Astrocyte (in vitro differentiated cells and primary cell): ENCODE measurements around the gene ADRA2B. TPM values are rescaled to one million over a fixed set of nuclear protein-coding genes. Genes with fewer than 3 reads are reported as not detected.

Source experiments
- DNase-seq: peaks from one replicate; pipeline ENCODE4 v3.0.0-alpha.2; 2010; ENCODE audit warnings: low read depth
- FAIRE-seq: peaks from 2 replicates; lab custom pipeline; 2011; peaks lifted over from hg19 to GRCh38; lab: Jason Lieb, UNC
- H2AFZ ChIP-seq: 2 replicates; pipeline ENCODE4 v1.6.0; 2012; ENCODE audit warnings: low read depth, low read length, inconsistent platforms
- H3K27ac ChIP-seq: 2 replicates; pipeline ENCODE4 v1.5.1; 2011; ENCODE audit warnings: low read depth, low read length, inconsistent platforms
- H3K27me3 ChIP-seq: 2 replicates; pipeline ENCODE4 v1.6.0; 2011; ENCODE audit warnings: low read length, inconsistent platforms; ENCODE audit not compliant: insufficient read depth
- H3K36me3 ChIP-seq: 2 replicates; pipeline ENCODE4 v1.5.1; 2011; ENCODE audit warnings: low read length, inconsistent platforms; ENCODE audit not compliant: insufficient read depth
- H3K4me1 ChIP-seq: 2 replicates; pipeline ENCODE4 v1.5.1; 2011; ENCODE audit warnings: low read length, inconsistent platforms; ENCODE audit not compliant: insufficient read depth
- H3K4me2 ChIP-seq: 2 replicates; pipeline ENCODE4 v1.6.0; 2012; ENCODE audit warnings: low read length, inconsistent platforms
- H3K4me3 ChIP-seq: 2 replicates; pipeline ENCODE4 v1.5.1; 2011; ENCODE audit warnings: low read depth, mild to moderate bottlenecking, low read length, inconsistent platforms; ENCODE audit not compliant: insufficient read depth
- H3K79me2 ChIP-seq: 2 replicates; pipeline ENCODE4 v1.6.0; 2012; ENCODE audit warnings: mild to moderate bottlenecking, low read length, inconsistent platforms; ENCODE audit not compliant: insufficient read depth
- H3K9ac ChIP-seq: 2 replicates; pipeline ENCODE4 v1.6.0; 2012; ENCODE audit warnings: mild to moderate bottlenecking, low read length, inconsistent platforms
- H3K9me3 ChIP-seq: 2 replicates; pipeline ENCODE4 v1.5.1; 2012; ENCODE audit warnings: low read depth, mild to moderate bottlenecking, low read length, inconsistent platforms; ENCODE audit not compliant: insufficient read depth
- H4K20me1 ChIP-seq: 2 replicates; pipeline ENCODE4 v1.6.0; 2012; ENCODE audit warnings: low read length, inconsistent platforms; ENCODE audit not compliant: insufficient read depth
- H3K27ac Mint-ChIP-seq: one replicate; pipeline ENCODE4 v1.8.0; 2021; ENCODE audit warnings: mild to moderate bottlenecking, mixed read lengths; ENCODE audit not compliant: unreplicated experiment
- H3K27me3 Mint-ChIP-seq: one replicate; pipeline ENCODE4 v1.8.0; 2021; ENCODE audit warnings: low read depth, mixed read lengths; ENCODE audit not compliant: unreplicated experiment
- H3K36me3 Mint-ChIP-seq: one replicate; pipeline ENCODE4 v1.8.0; 2021; ENCODE audit warnings: low read depth, mixed read lengths; ENCODE audit not compliant: unreplicated experiment
- H3K4me1 Mint-ChIP-seq: one replicate; pipeline ENCODE4 v1.8.0; 2021; ENCODE audit warnings: low read depth, mixed read lengths; ENCODE audit not compliant: unreplicated experiment
- H3K4me3 Mint-ChIP-seq: one replicate; pipeline ENCODE4 v1.8.0; 2021; ENCODE audit warnings: mild to moderate bottlenecking, moderate library complexity, mixed read lengths; ENCODE audit not compliant: unreplicated experiment
- H3K9me3 Mint-ChIP-seq: one replicate; pipeline ENCODE4 v1.8.0; 2021; ENCODE audit warnings: mild to moderate bottlenecking, mixed read lengths; ENCODE audit not compliant: unreplicated experiment
- EZH2 ChIP-seq: IDR thresholded peaks from 2 replicates; pipeline ENCODE4 v1.6.1; 2012; ENCODE audit warnings: mild to moderate bottlenecking, low read length, inconsistent platforms; ENCODE audit not compliant: insufficient read depth
- total RNA-seq: library from RNA; stranded (reverse); gene quantifications from 2 replicates; pipeline ENCODE4 v1.2.1, GENCODE V29; 2021
- TF ChIP-seq, protein P1 (sequence below): IDR thresholded peaks from 2 replicates; pipeline ENCODE4 v1.5.1; 2011; ENCODE audit warnings: low read depth, mild to moderate bottlenecking, inconsistent platforms, low read length, moderate library complexity; ENCODE audit not compliant: insufficient read depth

Gene ADRA2B
- total RNA-seq, 1 donor from 2014 or later = not detected

DNA sequence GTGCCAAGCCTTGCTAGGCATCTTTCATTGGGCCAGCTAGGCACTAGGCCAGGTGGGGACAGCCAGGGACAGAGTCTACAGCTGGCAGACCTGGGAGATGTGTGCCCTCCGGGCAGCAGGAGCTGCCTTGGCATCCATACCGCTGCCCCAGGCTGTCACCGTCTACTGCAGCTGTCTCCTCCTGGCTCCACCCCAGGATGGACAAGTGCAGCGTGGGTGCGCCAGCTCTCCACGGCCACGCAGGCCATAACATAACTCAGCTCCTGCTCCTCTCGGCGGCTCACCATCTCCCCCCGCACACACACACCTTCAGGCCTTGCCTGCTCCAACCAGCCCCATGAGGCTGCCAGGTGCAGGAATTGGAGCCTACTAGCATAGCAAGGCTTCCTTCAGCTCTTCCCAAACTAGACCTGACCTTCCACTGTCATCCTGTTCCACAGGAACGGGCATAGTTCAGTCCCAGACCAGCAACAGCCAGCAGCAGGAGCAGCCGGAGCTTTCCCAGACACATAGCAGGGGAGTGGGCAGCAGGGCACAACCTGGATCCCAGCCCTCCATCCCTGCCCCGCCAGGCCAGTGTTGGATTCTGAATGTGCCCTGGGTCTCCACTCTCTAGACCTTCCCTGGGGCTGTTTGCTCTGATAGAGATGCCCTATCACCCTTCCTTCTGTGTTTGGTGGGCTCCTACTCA lies 2.5 kb upstream of the ADRA2B start:
- peaks cover 2% of the 10 kb centered on the region for H3K36me3 Mint-ChIP-seq
- H3K4me1 ChIP-seq = peaks cover 2% of the 10 kb centered on the region
- no peaks in the 10 kb centered on the region for H3K4me1 Mint-ChIP-seq
- H3K9ac ChIP-seq = no peak overlapping the region
- DNase-seq = no peak
- no peaks in the 10 kb centered on the region for H3K79me2 ChIP-seq
- H3K9me3 ChIP-seq = no peaks in the 10 kb centered on the region
- H3K27ac Mint-ChIP-seq = no peak overlapping the region
- H4K20me1 ChIP-seq = no peaks in the 10 kb centered on the region
- TF ChIP-seq, protein P1, sequence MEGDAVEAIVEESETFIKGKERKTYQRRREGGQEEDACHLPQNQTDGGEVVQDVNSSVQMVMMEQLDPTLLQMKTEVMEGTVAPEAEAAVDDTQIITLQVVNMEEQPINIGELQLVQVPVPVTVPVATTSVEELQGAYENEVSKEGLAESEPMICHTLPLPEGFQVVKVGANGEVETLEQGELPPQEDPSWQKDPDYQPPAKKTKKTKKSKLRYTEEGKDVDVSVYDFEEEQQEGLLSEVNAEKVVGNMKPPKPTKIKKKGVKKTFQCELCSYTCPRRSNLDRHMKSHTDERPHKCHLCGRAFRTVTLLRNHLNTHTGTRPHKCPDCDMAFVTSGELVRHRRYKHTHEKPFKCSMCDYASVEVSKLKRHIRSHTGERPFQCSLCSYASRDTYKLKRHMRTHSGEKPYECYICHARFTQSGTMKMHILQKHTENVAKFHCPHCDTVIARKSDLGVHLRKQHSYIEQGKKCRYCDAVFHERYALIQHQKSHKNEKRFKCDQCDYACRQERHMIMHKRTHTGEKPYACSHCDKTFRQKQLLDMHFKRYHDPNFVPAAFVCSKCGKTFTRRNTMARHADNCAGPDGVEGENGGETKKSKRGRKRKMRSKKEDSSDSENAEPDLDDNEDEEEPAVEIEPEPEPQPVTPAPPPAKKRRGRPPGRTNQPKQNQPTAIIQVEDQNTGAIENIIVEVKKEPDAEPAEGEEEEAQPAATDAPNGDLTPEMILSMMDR = no peak
- TF ChIP-seq EZH2 = no peak
- no peak overlapping the region for H2AFZ ChIP-seq
- no peak overlapping the region for H3K4me3 ChIP-seq
- H3K27me3 ChIP-seq = peaks cover 51% of the 10 kb centered on the region
- H3K36me3 ChIP-seq = no peaks in the 10 kb centered on the region
- no peak overlapping the region for H3K4me3 Mint-ChIP-seq
- H3K27ac ChIP-seq = no peak overlapping the region
- H3K4me2 ChIP-seq = no peak overlapping the region
- FAIRE-seq = no peak
- peaks cover 74% of the 10 kb centered on the region for H3K27me3 Mint-ChIP-seq
- peaks cover 10% of the 10 kb centered on the region for H3K9me3 Mint-ChIP-seq

DNA sequence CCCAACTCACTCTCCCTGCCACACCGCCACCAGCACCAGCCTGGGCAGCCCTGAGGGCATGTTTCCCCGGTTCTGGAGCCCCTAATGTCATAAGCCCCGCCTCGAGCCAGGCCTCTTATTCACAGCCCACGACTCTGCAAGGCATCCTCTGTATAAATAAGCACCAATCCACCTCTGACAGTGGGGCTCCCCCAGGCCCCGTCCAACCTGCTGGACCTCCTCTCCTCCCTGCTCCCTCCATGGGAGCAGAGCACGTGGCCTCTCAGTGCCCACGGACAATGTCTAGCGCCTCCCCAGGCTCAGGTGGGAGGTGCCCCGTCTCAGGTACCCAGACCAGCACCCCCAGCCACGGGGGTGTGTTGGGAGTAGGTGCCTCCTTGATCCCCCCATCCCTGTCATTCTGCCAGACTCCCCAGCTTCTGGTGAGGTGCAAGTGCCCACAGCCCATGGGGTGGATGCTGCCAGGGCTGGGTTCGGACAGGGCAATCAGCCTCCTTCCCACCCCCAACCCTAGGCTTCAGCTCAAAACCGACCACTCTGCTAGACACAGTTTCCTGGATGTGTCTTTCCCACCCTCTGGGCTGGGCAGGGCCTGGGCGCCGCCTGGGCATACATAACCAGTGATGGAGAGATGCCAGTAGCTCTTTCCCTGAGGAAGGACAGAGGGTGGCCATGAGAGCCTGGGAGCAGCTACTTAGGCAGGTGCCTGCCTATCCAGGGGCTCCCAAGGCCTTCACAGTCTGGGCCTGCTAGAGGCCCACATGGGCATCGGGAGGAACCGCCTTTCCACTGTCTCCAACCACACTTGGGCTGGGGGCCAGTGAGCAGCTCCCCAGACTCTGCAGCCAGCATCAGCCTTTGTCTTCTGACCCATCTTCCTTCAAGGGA lies 1.6 kb upstream of the ADRA2B start:
- H3K36me3 Mint-ChIP-seq = peaks cover 2% of the 10 kb centered on the region
- no peak overlapping the region for H3K27ac Mint-ChIP-seq

More for the DNA sequence above, 1.6 kb upstream of the ADRA2B start:
- Histone ChIP-seq H3K9me3 (no peaks in the 10 kb centered on the region), H3K9ac (no peak overlapping the region), H3K79me2 (no peaks in the 10 kb centered on the region), H2AFZ (no peak overlapping the region), H3K27ac (no peak overlapping the region), H3K4me3 (no peak overlapping the region), H3K36me3 (no peaks in the 10 kb centered on the region), H4K20me1 (no peaks in the 10 kb centered on the region), H3K4me2 (no peak overlapping the region), H3K27me3 (peaks cover 51% of the 10 kb centered on the region), H3K4me1 (peaks cover 2% of the 10 kb centered on the region)
- no peaks in the 10 kb centered on the region for H3K4me1 Mint-ChIP-seq
- no peak for DNase-seq
- peaks cover 79% of the 10 kb centered on the region for H3K27me3 Mint-ChIP-seq
- H3K4me3 Mint-ChIP-seq = no peak overlapping the region
- TF ChIP-seq, protein P1 = no peak
- TF ChIP-seq EZH2 = no peak
- peaks cover 10% of the 10 kb centered on the region for H3K9me3 Mint-ChIP-seq
- FAIRE-seq = no peak
